WTC11 (cell line): ENCODE measurements around the gene DGKQ. TPM values are rescaled to one million over a fixed set of nuclear protein-coding genes. Genes with fewer than 3 reads are reported as not detected.

Experiments used
- ATAC-seq: fragments of 200-7000 bp; cut with Tn5 transposase; 2 replicates; pipeline ENCODE4 v1.10.0; 2021; ENCODE audit warnings: mild to moderate bottlenecking, moderate library complexity
- CTCF ChIA-PET: fragments of 300-600 bp; sonication (Branson Sonifier 250); formaldehyde crosslinking; loops from one replicate; lab custom pipeline; 2021; ENCODE audit warnings: antibody characterized with exemption; lab: Charles Lee
- POLR2A ChIA-PET: fragments of 350-600 bp; sonication (Branson Sonifier 250); formaldehyde crosslinking; loops from one replicate; lab custom pipeline; 2021; ENCODE audit warnings: antibody characterized with exemption; lab: Charles Lee
- DNase-seq: peaks from one replicate; pipeline ENCODE4 v3.0.0; 2021; ENCODE audit warnings: low spot score
- H3K27ac Mint-ChIP-seq: 2 replicates; pipeline ENCODE4 v1.8.0; 2021; ENCODE audit warnings: mixed read lengths
- H3K27me3 Mint-ChIP-seq: 2 replicates; pipeline ENCODE4 v1.8.0; 2021; ENCODE audit warnings: low read depth, mild to moderate bottlenecking, moderate library complexity, mixed read lengths
- H3K36me3 Mint-ChIP-seq: 2 replicates; pipeline ENCODE4 v1.8.0; 2021; ENCODE audit warnings: mixed read lengths
- H3K4me1 Mint-ChIP-seq: 2 replicates; pipeline ENCODE4 v1.8.0; 2022; ENCODE audit warnings: mixed read lengths
- H3K4me3 Mint-ChIP-seq: 2 replicates; pipeline ENCODE4 v1.8.0; 2021; ENCODE audit warnings: mild to moderate bottlenecking, moderate library complexity, mixed read lengths
- H3K9me3 Mint-ChIP-seq: 2 replicates; pipeline ENCODE4 v1.8.0; 2021; ENCODE audit warnings: mixed read lengths
- ETV6 ChIP-seq: sonication (generic); formaldehyde crosslinking; IDR thresholded peaks from 2 replicates; pipeline ENCODE4 v1.8.1; 2022; ENCODE audit warnings: mild to moderate bottlenecking, missing genetic modification reagents
- FOXJ3 ChIP-seq: sonication (generic); formaldehyde crosslinking; IDR thresholded peaks from 2 replicates; pipeline ENCODE4 v1.9.0; 2021; ENCODE audit warnings: missing genetic modification reagents, mild to moderate bottlenecking, borderline replicate concordance
- GABPB1 ChIP-seq: sonication (generic); formaldehyde crosslinking; IDR thresholded peaks from 2 replicates; pipeline ENCODE4 v1.8.1; 2023; ENCODE audit warnings: mild to moderate bottlenecking, missing genetic modification reagents
- GTF2I ChIP-seq: fragments of 250-450 bp; sonication (Bioruptor Pico); conservative IDR thresholded peaks from 2 replicates; pipeline ENCODE4 v1.4.0; 2021; ENCODE audit warnings: mild to moderate bottlenecking
- KAT7 ChIP-seq: sonication (generic); formaldehyde crosslinking; IDR thresholded peaks from 2 replicates; pipeline ENCODE4 v1.8.1; 2023; ENCODE audit warnings: missing genetic modification reagents, mild to moderate bottlenecking, borderline replicate concordance
- NR2C2 ChIP-seq: sonication (generic); formaldehyde crosslinking; IDR thresholded peaks from 2 replicates; pipeline ENCODE4 v1.8.0; 2022; ENCODE audit warnings: mild to moderate bottlenecking, missing genetic modification reagents
- NR3C1 ChIP-seq: sonication (generic); formaldehyde crosslinking; conservative IDR thresholded peaks from 2 replicates; pipeline ENCODE4 v1.8.1; 2023; ENCODE audit warnings: low read depth, mild to moderate bottlenecking, missing genetic modification reagents
- OVOL2 ChIP-seq: fragments of 250-450 bp; sonication (Bioruptor Pico); IDR thresholded peaks from 2 replicates; pipeline ENCODE4 v1.9.0; 2021; ENCODE audit warnings: mild to moderate bottlenecking, borderline replicate concordance
- PRRX2 ChIP-seq: fragments of 250-450 bp; sonication (Bioruptor Pico); IDR thresholded peaks from 2 replicates; pipeline ENCODE4 v1.8.0; 2021; ENCODE audit warnings: mild to moderate bottlenecking
- SMAD4 ChIP-seq: sonication (generic); formaldehyde crosslinking; IDR thresholded peaks from 2 replicates; pipeline ENCODE4 v1.8.0; 2022; ENCODE audit warnings: mild to moderate bottlenecking, missing genetic modification reagents
- SOX15 ChIP-seq: fragments of 250-450 bp; sonication (Bioruptor Pico); IDR thresholded peaks from 2 replicates; pipeline ENCODE4 v1.9.0; 2021; ENCODE audit warnings: mild to moderate bottlenecking
- ZNF219 ChIP-seq: sonication (generic); formaldehyde crosslinking; IDR thresholded peaks from 2 replicates; pipeline ENCODE4 v1.8.0; 2023; ENCODE audit warnings: missing genetic modification reagents, mild to moderate bottlenecking, borderline replicate concordance
- ZNF396 ChIP-seq: fragments of 250-450 bp; sonication (Bioruptor Pico); IDR thresholded peaks from 2 replicates; pipeline ENCODE4 v1.8.0; 2021; ENCODE audit warnings: mild to moderate bottlenecking, moderate library complexity, borderline replicate concordance
- ZNF671 ChIP-seq: fragments of 250-450 bp; sonication (Bioruptor Pico); IDR thresholded peaks from 2 replicates; pipeline ENCODE4 v1.8.0; 2021; ENCODE audit warnings: mild to moderate bottlenecking
- total RNA-seq: library from RNA; stranded (reverse); gene quantifications from 3 replicates; pipeline ENCODE4 v1.2.3, GENCODE V29; 2021
- TF ChIP-seq, protein P1 (sequence below): sonication (generic); formaldehyde crosslinking; conservative IDR thresholded peaks from 2 replicates; pipeline ENCODE4 v1.8.1; 2022; ENCODE audit warnings: mild to moderate bottlenecking, missing genetic modification reagents
- TF ChIP-seq, protein P2 (sequence below): sonication (generic); formaldehyde crosslinking; IDR thresholded peaks from 2 replicates; pipeline ENCODE4 v1.8.0; 2023; ENCODE audit warnings: missing genetic modification reagents, mild to moderate bottlenecking, borderline replicate concordance
- TF ChIP-seq, protein P3 (sequence below): fragments of 250-450 bp; sonication (Bioruptor Pico); IDR thresholded peaks from 2 replicates; pipeline ENCODE4 v1.9.0; 2021; ENCODE audit warnings: mild to moderate bottlenecking, borderline replicate concordance
- TF ChIP-seq, protein P4 (sequence below): sonication (generic); formaldehyde crosslinking; IDR thresholded peaks from 2 replicates; pipeline ENCODE4 v1.8.1; 2022; ENCODE audit warnings: mild to moderate bottlenecking, moderate library complexity, missing genetic modification reagents
- TF ChIP-seq, protein P5 (sequence below): sonication (generic); formaldehyde crosslinking; IDR thresholded peaks from 2 replicates; pipeline ENCODE4 v1.8.0; 2022; ENCODE audit warnings: mild to moderate bottlenecking, missing genetic modification reagents
- TF ChIP-seq, protein P6 (sequence below): fragments of 200-600 bp; IDR thresholded peaks from 2 replicates; pipeline ENCODE4 v1.8.0; 2022; ENCODE audit warnings: antibody characterized with exemption
- TF ChIP-seq, protein P7 (sequence below): sonication (generic); formaldehyde crosslinking; IDR thresholded peaks from 2 replicates; pipeline ENCODE4 v1.8.0; 2022; ENCODE audit warnings: mild to moderate bottlenecking, missing genetic modification reagents

Gene DGKQ
- total RNA-seq, 1 experiment from 2014 or later: 19.3 TPM

DNA sequence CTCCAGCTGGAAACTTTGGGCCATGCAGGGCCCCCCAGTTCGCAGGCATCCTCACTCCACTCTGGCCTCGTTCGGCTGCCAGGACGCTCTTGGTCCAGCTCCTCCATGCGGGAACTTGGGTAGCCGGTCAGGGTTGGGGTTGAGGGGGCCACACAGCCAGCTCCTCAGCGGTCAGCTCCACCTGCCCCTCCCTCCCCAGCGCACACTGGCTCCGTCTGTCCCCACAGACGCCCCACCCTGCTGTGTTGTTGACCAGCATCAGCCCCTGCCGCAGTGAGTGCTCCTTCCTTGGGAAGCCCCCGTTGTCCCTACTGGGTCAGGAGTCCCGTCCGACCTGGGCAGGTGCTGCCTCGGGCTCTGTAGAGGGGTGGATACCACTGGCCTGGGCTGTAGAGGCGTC lies 43.8 kb upstream of the DGKQ start:
- Mint-ChIP-seq H3K27me3 (no peaks in the 10 kb centered on the region; the same call in 1 of the 2 replicates), H3K27ac (no peak overlapping the region), H3K4me1 (no peaks in the 10 kb centered on the region), H3K9me3 (no peaks in the 10 kb centered on the region), H3K4me3 (no peak overlapping the region), H3K36me3 (no peaks in the 10 kb centered on the region)
- CTCF ChIA-PET: no interaction called here
- POLR2A ChIA-PET: interaction anchor here (0.6 kb wide), 1 partner anchor 1536 kb away, joined by 3 read pairs; no protein-coding TSS in a partner anchor
- TF ChIP-seq ETV6 (CRISPR knock-in tag) (no peak), ZNF219 (CRISPR knock-in tag) (no peak), FOXJ3 (CRISPR knock-in tag) (no peak), GABPB1 (no peak)
- TF ChIP-seq, protein P1, sequence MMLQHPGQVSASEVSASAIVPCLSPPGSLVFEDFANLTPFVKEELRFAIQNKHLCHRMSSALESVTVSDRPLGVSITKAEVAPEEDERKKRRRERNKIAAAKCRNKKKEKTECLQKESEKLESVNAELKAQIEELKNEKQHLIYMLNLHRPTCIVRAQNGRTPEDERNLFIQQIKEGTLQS: no peak
- TF ChIP-seq, protein P2, sequence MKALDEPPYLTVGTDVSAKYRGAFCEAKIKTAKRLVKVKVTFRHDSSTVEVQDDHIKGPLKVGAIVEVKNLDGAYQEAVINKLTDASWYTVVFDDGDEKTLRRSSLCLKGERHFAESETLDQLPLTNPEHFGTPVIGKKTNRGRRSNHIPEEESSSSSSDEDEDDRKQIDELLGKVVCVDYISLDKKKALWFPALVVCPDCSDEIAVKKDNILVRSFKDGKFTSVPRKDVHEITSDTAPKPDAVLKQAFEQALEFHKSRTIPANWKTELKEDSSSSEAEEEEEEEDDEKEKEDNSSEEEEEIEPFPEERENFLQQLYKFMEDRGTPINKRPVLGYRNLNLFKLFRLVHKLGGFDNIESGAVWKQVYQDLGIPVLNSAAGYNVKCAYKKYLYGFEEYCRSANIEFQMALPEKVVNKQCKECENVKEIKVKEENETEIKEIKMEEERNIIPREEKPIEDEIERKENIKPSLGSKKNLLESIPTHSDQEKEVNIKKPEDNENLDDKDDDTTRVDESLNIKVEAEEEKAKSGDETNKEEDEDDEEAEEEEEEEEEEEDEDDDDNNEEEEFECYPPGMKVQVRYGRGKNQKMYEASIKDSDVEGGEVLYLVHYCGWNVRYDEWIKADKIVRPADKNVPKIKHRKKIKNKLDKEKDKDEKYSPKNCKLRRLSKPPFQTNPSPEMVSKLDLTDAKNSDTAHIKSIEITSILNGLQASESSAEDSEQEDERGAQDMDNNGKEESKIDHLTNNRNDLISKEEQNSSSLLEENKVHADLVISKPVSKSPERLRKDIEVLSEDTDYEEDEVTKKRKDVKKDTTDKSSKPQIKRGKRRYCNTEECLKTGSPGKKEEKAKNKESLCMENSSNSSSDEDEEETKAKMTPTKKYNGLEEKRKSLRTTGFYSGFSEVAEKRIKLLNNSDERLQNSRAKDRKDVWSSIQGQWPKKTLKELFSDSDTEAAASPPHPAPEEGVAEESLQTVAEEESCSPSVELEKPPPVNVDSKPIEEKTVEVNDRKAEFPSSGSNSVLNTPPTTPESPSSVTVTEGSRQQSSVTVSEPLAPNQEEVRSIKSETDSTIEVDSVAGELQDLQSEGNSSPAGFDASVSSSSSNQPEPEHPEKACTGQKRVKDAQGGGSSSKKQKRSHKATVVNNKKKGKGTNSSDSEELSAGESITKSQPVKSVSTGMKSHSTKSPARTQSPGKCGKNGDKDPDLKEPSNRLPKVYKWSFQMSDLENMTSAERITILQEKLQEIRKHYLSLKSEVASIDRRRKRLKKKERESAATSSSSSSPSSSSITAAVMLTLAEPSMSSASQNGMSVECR: no peak
- TF ChIP-seq, protein P3, sequence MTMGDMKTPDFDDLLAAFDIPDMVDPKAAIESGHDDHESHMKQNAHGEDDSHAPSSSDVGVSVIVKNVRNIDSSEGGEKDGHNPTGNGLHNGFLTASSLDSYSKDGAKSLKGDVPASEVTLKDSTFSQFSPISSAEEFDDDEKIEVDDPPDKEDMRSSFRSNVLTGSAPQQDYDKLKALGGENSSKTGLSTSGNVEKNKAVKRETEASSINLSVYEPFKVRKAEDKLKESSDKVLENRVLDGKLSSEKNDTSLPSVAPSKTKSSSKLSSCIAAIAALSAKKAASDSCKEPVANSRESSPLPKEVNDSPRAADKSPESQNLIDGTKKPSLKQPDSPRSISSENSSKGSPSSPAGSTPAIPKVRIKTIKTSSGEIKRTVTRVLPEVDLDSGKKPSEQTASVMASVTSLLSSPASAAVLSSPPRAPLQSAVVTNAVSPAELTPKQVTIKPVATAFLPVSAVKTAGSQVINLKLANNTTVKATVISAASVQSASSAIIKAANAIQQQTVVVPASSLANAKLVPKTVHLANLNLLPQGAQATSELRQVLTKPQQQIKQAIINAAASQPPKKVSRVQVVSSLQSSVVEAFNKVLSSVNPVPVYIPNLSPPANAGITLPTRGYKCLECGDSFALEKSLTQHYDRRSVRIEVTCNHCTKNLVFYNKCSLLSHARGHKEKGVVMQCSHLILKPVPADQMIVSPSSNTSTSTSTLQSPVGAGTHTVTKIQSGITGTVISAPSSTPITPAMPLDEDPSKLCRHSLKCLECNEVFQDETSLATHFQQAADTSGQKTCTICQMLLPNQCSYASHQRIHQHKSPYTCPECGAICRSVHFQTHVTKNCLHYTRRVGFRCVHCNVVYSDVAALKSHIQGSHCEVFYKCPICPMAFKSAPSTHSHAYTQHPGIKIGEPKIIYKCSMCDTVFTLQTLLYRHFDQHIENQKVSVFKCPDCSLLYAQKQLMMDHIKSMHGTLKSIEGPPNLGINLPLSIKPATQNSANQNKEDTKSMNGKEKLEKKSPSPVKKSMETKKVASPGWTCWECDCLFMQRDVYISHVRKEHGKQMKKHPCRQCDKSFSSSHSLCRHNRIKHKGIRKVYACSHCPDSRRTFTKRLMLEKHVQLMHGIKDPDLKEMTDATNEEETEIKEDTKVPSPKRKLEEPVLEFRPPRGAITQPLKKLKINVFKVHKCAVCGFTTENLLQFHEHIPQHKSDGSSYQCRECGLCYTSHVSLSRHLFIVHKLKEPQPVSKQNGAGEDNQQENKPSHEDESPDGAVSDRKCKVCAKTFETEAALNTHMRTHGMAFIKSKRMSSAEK (CRISPR knock-in tag): no peak
- DNase-seq (no peak), ATAC-seq (no peak)

DNA sequence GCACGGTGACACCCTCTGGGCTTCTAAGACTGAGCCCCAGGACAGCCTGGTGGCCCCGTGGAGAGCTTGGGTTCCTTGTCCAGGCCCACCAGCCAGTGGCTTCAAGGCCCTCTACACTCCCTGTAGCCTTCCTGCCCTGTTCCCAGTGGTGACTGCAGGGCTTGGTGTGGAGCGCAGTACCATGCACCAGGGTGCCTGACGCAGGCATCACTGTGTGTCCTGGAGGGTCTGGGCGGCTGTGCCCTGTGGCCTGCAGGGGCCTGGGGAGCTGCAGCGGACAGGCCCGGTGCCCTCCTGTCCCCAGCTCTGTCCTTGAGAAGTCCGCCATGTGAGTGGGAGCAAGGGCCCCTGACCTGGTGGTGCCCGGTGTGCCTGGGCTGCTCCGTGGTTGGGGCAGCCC lies 42.4 kb upstream of the DGKQ start:
- Mint-ChIP-seq H3K27ac (no peak overlapping the region), H3K9me3 (no peaks in the 10 kb centered on the region), H3K27me3 (peaks cover 2% of the 10 kb centered on the region), H3K36me3 (no peaks in the 10 kb centered on the region), H3K4me3 (no peak overlapping the region), H3K4me1 (no peaks in the 10 kb centered on the region)
- ATAC-seq (no peak), DNase-seq (no peak)
- TF ChIP-seq ZNF671 (no peak), SMAD4 (CRISPR knock-in tag) (no peak), FOXJ3 (CRISPR knock-in tag) (no peak)
- CTCF ChIA-PET: no interaction called here
- POLR2A ChIA-PET: no interaction called here

DNA sequence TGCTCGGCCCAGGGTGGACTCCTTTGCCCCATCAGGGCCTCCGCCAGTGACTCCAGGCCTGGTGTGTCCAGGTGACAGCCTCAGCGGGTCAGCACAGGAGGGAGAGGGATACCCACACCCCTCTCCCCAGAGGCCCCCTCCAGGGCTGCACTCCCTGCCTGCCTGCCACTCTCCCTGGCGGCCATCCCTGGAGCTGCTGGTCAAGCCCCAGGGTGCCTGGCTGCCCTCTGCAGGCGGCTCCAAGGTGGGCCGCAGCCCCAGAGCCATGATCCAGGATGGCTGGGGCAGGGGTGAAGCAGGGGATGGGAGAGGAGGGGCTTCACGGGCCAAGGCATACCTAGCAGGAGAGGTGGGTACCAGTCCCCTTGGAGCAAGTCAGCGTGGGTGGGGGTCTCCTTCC lies 41.8 kb upstream of the DGKQ start:
- no peak for DNase-seq
- H3K27ac Mint-ChIP-seq: no peak overlapping the region
- H3K4me1 Mint-ChIP-seq: peaks cover 5% of the 10 kb centered on the region
- H3K36me3 Mint-ChIP-seq: no peaks in the 10 kb centered on the region
- peaks cover 8% of the 10 kb centered on the region for H3K27me3 Mint-ChIP-seq
- H3K9me3 Mint-ChIP-seq: no peaks in the 10 kb centered on the region
- no peak overlapping the region for H3K4me3 Mint-ChIP-seq
- ATAC-seq: no peak
- ChIA-PET CTCF (no interaction called here), POLR2A (no interaction called here)
- TF ChIP-seq, protein P4, sequence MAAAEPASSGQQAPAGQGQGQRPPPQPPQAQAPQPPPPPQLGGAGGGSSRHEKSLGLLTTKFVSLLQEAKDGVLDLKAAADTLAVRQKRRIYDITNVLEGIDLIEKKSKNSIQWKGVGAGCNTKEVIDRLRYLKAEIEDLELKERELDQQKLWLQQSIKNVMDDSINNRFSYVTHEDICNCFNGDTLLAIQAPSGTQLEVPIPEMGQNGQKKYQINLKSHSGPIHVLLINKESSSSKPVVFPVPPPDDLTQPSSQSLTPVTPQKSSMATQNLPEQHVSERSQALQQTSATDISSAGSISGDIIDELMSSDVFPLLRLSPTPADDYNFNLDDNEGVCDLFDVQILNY: no peak
- TF ChIP-seq GTF2I (CRISPR knock-in tag): no peak
- TF ChIP-seq KAT7: no peak
- TF ChIP-seq SOX15 (CRISPR knock-in tag): no peak
- no peak for TF ChIP-seq NR3C1 (CRISPR knock-in tag)
- TF ChIP-seq OVOL2 (CRISPR knock-in tag): no peak
- TF ChIP-seq PRRX2 (CRISPR knock-in tag): no peak
- TF ChIP-seq, protein P5, sequence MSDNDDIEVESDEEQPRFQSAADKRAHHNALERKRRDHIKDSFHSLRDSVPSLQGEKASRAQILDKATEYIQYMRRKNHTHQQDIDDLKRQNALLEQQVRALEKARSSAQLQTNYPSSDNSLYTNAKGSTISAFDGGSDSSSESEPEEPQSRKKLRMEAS (CRISPR knock-in tag): no peak
- TF ChIP-seq NR2C2 (CRISPR knock-in tag): no peak
- TF ChIP-seq, protein P6, sequence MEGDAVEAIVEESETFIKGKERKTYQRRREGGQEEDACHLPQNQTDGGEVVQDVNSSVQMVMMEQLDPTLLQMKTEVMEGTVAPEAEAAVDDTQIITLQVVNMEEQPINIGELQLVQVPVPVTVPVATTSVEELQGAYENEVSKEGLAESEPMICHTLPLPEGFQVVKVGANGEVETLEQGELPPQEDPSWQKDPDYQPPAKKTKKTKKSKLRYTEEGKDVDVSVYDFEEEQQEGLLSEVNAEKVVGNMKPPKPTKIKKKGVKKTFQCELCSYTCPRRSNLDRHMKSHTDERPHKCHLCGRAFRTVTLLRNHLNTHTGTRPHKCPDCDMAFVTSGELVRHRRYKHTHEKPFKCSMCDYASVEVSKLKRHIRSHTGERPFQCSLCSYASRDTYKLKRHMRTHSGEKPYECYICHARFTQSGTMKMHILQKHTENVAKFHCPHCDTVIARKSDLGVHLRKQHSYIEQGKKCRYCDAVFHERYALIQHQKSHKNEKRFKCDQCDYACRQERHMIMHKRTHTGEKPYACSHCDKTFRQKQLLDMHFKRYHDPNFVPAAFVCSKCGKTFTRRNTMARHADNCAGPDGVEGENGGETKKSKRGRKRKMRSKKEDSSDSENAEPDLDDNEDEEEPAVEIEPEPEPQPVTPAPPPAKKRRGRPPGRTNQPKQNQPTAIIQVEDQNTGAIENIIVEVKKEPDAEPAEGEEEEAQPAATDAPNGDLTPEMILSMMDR: no peak
- TF ChIP-seq, protein P7, sequence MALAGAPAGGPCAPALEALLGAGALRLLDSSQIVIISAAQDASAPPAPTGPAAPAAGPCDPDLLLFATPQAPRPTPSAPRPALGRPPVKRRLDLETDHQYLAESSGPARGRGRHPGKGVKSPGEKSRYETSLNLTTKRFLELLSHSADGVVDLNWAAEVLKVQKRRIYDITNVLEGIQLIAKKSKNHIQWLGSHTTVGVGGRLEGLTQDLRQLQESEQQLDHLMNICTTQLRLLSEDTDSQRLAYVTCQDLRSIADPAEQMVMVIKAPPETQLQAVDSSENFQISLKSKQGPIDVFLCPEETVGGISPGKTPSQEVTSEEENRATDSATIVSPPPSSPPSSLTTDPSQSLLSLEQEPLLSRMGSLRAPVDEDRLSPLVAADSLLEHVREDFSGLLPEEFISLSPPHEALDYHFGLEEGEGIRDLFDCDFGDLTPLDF: no peak
- TF ChIP-seq ZNF396 (CRISPR knock-in tag): no peak
